Right lobe of liver (tissue), 6 donors: ENCODE results near the gene CTSC. TPM values are rescaled to one million over a fixed set of nuclear protein-coding genes. Genes with fewer than 3 reads are reported as not detected.

Experiments used
- ATAC-seq, 4 donors: fragments of 200-7000 bp; cut with Tn5 transposase; one replicate each; pipeline ENCODE4 v1.9.1; 2020; ENCODE audit warnings: mild to moderate bottlenecking in 4 of 4, moderate library complexity in 4 of 4
- DNase-seq, 3 donors: peaks; one replicate each; pipeline ENCODE4 v3.0.0-alpha.2; 2020
- H3K27ac ChIP-seq, 3 donors: fragments of 200-600 bp; one replicate each; pipeline ENCODE4 v1.8.0; 2022
- H3K27me3 ChIP-seq, 2 donors: fragments of 200-600 bp; one replicate each; pipeline ENCODE4 v1.8.0; 2022
- H3K36me3 ChIP-seq, 4 donors: fragments of 200-600 bp; sonication (generic) in 1 of 4; one replicate each; pipeline versions ENCODE4 v1.5.1 to v1.8.0; 2017 to 2022; ENCODE audit warnings: control low read depth in 1 of 4
- H3K4me1 ChIP-seq, 4 donors: fragments of 200-600 bp; sonication (generic) in 1 of 4; one replicate each; pipeline versions ENCODE4 v1.5.1 to v1.8.0; 2017 to 2022; ENCODE audit warnings: control low read depth in 1 of 4
- H3K4me3 ChIP-seq, 3 donors: fragments of 200-600 bp; one replicate each; pipeline ENCODE4 v1.8.0; 2022
- H3K9me3 ChIP-seq, 4 donors: fragments of 200-600 bp; sonication (generic) in 1 of 4; one replicate each; pipeline versions ENCODE4 v1.5.1 to v1.8.0; 2017 to 2022; ENCODE audit warnings: control low read depth in 1 of 4
- POLR2A ChIP-seq: fragments of 450-650 bp; IDR thresholded peaks from one replicate; pipeline ENCODE4 v1.6.1; 2017; ENCODE audit warnings: antibody characterized with exemption, mild to moderate bottlenecking
- WGBS: methylation state at CpG from one replicate; pipeline ENCODE4 v1.1.6; 2018; ENCODE audit warnings: low coverage, low lambda C conversion rate; ENCODE audit not compliant: insufficient coverage; ENCODE audit errors: missing lambda C conversion rate; 5-methylcytosine and 5-hydroxymethylcytosine counted together
- intact Hi-C, 2 donors: fragments of 100-400 bp; cut with DNase I; formaldehyde crosslinking; loops; one replicate each; pipeline versions ENCODE4 v1.11.2 to v1.14.1; 2022
- total RNA-seq, 6 experiments: library from RNA; depleted of rRNA in 2 of 6; stranded (reverse); fragments of >200 nt in 2 of 6; fragmentation: NEBNext Ultra II Directional in 3 of 6; extraction: Animal tissue kit (Norgen Biotek cat#: 25700) in 3 of 6; gene quantifications; one replicate each; pipeline versions ENCODE4 v1.1.0 to v1.2.4, GENCODE V29; 2016 to 2023
- TF ChIP-seq, protein P1 (sequence below), 4 donors: fragments of 200-600 bp in 3 of 4; fragments of 450-650 bp in 1 of 4; IDR thresholded peaks; one replicate each; pipeline versions ENCODE4 v1.5.1 to v1.8.0; 2016 to 2022; ENCODE audit warnings: antibody characterized with exemption in 4 of 4, mild to moderate bottlenecking in 2 of 4
- donor health status: DM: no; HTN: yes; CAD: no.
- donor health status: DM: no; HTN: no; CAD: no.
- donor health status: DM: no; HTN: no; CAD: no.
- donor health status: DM: no; HTN: yes; CAD: no.
- donor health status: DM: no; HTN: yes; CAD: no.

The CTSC gene
- total RNA-seq, 6 experiments from 2014 or later: 20.1 to 68.0 (median 42.8) TPM

DNA sequence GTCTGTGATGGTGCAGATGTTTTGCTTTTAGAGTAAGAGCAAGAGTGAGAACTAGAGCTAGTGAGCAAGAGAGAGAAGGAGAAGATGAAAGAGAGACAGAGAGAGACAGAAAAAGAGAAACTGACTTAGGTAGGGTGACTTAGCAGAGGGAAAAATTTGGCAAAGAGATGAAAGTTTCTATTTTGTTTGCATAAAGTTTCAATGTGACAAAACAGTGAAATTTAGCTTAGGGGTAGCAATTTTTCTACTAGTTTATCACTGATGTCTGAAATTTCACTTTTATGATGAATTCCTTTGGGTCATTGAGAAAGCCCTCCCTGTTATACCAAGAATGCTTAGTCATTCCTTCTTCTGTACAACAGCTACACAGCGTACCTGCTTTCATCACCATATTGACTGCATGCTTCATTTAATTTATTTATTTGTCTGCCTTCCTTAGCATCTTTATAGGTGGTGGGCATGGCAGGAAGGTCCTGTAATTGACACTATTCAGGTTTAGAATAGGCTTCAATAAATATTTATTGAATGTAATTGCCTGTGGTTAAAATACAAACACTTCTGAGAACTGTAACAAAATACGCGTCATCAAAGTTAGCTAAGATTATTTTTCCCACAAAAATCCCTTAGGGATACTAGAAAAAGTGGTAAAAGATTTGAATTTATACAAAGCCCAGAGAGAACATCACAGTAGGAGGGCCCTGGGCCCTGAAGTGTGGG lies 19.9 kb upstream of the CTSC start:
- Histone ChIP-seq H3K27me3 (no peaks in the 10 kb centered on the region), H3K4me3 (no peak overlapping the region), H3K4me1 (no peaks in the 10 kb centered on the region), H3K9me3 (no peaks in the 10 kb centered on the region), H3K27ac (no peak overlapping the region), H3K36me3 (no peaks in the 10 kb centered on the region)
- WGBS: 77% methylated on average over 3 of the region's 3 CpGs
- ATAC-seq (no peak), DNase-seq (no peak)
- intact Hi-C loops: no loop called here
- TF ChIP-seq, protein P1, sequence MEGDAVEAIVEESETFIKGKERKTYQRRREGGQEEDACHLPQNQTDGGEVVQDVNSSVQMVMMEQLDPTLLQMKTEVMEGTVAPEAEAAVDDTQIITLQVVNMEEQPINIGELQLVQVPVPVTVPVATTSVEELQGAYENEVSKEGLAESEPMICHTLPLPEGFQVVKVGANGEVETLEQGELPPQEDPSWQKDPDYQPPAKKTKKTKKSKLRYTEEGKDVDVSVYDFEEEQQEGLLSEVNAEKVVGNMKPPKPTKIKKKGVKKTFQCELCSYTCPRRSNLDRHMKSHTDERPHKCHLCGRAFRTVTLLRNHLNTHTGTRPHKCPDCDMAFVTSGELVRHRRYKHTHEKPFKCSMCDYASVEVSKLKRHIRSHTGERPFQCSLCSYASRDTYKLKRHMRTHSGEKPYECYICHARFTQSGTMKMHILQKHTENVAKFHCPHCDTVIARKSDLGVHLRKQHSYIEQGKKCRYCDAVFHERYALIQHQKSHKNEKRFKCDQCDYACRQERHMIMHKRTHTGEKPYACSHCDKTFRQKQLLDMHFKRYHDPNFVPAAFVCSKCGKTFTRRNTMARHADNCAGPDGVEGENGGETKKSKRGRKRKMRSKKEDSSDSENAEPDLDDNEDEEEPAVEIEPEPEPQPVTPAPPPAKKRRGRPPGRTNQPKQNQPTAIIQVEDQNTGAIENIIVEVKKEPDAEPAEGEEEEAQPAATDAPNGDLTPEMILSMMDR (IDR thresholded peaks at IDR 0.05): no peak
- TF ChIP-seq POLR2A: no peak

DNA sequence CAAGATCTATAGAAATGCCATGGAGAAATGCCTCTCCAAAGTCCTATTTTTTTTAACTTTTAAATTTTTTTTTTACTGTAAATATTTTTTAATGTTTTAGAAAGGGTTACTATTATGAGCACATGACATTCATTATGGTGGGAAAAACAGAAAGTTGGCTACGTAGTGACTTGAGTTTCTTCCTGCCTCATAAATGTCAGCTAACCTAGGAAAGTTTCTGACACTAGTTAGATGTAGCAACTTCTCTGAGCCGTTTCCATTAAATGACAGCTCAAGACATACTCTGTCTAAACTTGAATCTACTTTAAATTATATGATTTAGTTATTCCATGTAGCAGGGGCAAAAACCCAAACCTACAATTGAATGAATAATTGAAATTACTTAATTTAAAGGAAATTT lies 18.4 kb upstream of the CTSC start:
- DNase-seq (no peak), ATAC-seq (no peak)
- Histone ChIP-seq H3K27ac (no peak overlapping the region), H3K36me3 (no peaks in the 10 kb centered on the region), H3K4me3 (no peak overlapping the region), H3K9me3 (no peaks in the 10 kb centered on the region), H3K4me1 (no peaks in the 10 kb centered on the region), H3K27me3 (no peaks in the 10 kb centered on the region)
- intact Hi-C loops: no loop called here
- TF ChIP-seq, protein P1 (IDR thresholded peaks at IDR 0.05): no peak
- no peak for TF ChIP-seq POLR2A
- 37% methylated on average over 2 of the region's 2 CpGs for WGBS

- Histone ChIP-seq H3K36me3 (no peaks in the 10 kb centered on the region), H3K27me3 (no peaks in the 10 kb centered on the region), H3K9me3 (no peaks in the 10 kb centered on the region), H3K4me3 (no peak overlapping the region), H3K4me1 (no peaks in the 10 kb centered on the region), H3K27ac (no peak overlapping the region)
- peak in 2 of 4 donors; percentile 30 to 31 for ATAC-seq
- TF ChIP-seq POLR2A: no peak
- TF ChIP-seq, protein P1 (IDR thresholded peaks at IDR 0.05): no peak
- 57% methylated on average over 2 of the region's 2 CpGs for WGBS
- intact Hi-C loops: no loop called here
- DNase-seq: no peak
Measured at GRCh38 chr11:88354912-88355311, 17.4 kb upstream of the CTSC start.

DNA sequence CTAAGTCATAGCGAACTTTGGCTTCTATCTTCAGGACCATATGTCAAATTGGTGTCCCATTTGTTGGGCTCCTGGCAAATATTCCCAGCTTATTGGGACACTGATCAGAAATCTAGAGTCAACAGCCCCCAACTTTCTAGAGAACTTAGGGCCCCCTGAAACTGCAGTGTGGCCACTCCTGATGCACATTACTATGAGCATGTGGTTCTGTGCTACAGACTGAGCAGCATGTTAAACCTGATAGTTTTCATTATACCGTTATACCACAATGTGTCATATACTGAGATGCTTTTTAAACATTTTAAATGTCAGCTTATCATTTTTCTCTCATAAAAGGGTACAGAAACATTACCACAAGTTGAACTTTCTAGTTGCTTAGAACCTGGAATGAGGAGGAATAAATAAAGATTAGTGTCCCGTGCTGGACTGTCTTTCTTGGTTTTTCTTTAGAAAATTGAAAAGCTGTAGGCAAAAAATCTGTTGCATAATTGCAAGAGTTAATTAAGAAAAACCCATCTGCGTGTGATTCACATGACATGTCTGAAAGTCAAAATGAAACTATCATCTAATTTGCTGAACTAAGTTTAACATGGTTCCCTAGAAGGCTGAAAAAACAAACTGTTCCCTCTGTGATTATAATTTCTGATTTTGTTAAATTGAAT lies 16.4 kb upstream of the CTSC start:
- DNase-seq: no peak
- Histone ChIP-seq H3K4me1 (no peaks in the 10 kb centered on the region), H3K27me3 (no peaks in the 10 kb centered on the region), H3K4me3 (no peak overlapping the region), H3K27ac (no peak overlapping the region), H3K9me3 (no peaks in the 10 kb centered on the region), H3K36me3 (no peaks in the 10 kb centered on the region)
- intact Hi-C loops: no loop called here
- TF ChIP-seq, protein P1 (IDR thresholded peaks at IDR 0.05): no peak
- no peak for TF ChIP-seq POLR2A
- WGBS: 39% methylated on average over 4 of the region's 4 CpGs
- no peak for ATAC-seq
